Nephron progenitor cell (in vitro differentiated cells): Measurements from ENCODE around the gene BDKRB2.

Experiments used
- DNase-seq: peaks from one replicate; pipeline ENCODE4 v3.0.0; 2021
- H3K27ac Mint-ChIP-seq: 2 replicates; pipeline ENCODE4 v1.8.0; 2021; ENCODE audit warnings: mild to moderate bottlenecking, moderate library complexity, mixed read lengths
- H3K27me3 Mint-ChIP-seq: 2 replicates; pipeline ENCODE4 v1.8.0; 2021; ENCODE audit warnings: mild to moderate bottlenecking, low read depth, mixed read lengths; ENCODE audit not compliant: poor library complexity
- H3K36me3 Mint-ChIP-seq: 2 replicates; pipeline ENCODE4 v1.8.0; 2021; ENCODE audit warnings: low read depth, mixed read lengths
- H3K4me1 Mint-ChIP-seq: 2 replicates; pipeline ENCODE4 v1.8.0; 2021; ENCODE audit warnings: mixed read lengths
- H3K4me3 Mint-ChIP-seq: 2 replicates; pipeline ENCODE4 v1.8.0; 2021; ENCODE audit warnings: mild to moderate bottlenecking, moderate library complexity, mixed read lengths
- H3K9me3 Mint-ChIP-seq: 2 replicates; pipeline ENCODE4 v1.8.0; 2021; ENCODE audit warnings: mild to moderate bottlenecking, moderate library complexity, mixed read lengths
- CTCF ChIP-seq: fragments of 200-600 bp; sonication (generic); IDR thresholded peaks from 2 replicates; pipeline ENCODE4 v1.5.0; 2021; ENCODE audit warnings: antibody characterized with exemption

BDKRB2 gene

DNA sequence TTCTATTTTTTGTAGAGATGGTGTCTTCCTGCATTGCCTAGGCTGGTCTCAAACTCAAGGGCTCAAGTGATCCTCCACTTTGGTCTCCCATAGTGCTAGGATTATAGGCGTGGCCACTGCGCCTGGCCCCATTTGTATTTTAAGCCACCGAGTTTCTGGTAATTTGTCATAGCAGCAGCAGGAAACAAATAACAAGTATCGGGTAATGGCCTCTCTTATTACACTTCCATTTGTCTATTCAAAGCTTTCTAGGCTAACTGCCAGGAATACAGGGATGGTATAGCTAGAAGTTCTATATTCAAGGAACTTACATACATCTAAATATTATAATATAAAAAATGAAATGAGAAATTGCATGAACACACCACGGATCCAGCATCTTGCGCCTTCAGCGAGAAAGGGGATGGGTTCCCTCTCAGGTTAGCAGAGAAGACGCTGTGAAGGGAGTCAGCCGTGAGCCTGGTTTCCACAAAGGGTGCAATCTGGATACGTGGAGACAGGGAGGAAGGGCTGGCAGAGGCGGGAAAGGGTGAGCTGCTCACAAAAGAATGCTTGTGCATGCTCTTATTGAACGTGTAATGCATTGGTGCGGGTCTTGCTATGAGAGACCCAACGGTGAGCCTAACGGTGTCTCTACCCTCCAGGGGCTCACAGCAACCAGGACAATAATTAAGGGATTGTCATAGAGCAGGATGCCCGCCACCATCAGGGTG, 60.9 kb downstream of the BDKRB2 start:
- no peak overlapping the region for H3K4me3 Mint-ChIP-seq
- peaks cover 13% of the 10 kb centered on the region for H3K27me3 Mint-ChIP-seq
- peaks cover 6% of the 10 kb centered on the region for H3K36me3 Mint-ChIP-seq
- DNase-seq = no peak
- TF ChIP-seq CTCF = no peak
- peaks cover 9% of the 10 kb centered on the region for H3K9me3 Mint-ChIP-seq
- no peak overlapping the region for H3K27ac Mint-ChIP-seq
- H3K4me1 Mint-ChIP-seq = no peaks in the 10 kb centered on the region

DNA sequence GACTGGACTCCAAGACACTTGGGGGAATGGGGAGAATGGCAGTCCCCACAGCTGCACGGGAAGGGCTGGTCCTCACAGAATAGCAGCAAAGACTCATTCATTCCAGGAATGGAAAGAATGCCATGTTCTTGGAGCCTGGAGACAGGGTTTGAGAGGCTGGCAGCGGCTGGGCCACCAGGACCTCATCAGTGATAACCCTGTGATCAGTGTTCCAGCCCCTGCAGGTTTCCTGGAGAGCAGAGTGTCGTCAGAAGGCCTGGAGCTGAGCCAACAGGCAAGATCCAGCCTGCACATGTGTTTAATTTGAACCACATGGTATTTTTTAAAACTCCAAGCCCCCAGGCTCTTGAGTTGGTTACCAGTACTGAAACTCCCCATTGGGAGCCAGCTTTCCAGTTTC, 62.7 kb downstream of the BDKRB2 start:
- H3K4me1 Mint-ChIP-seq = no peaks in the 10 kb centered on the region
- peaks cover 5% of the 10 kb centered on the region for H3K36me3 Mint-ChIP-seq
- no peak overlapping the region for H3K4me3 Mint-ChIP-seq
- no peak for TF ChIP-seq CTCF
- H3K27ac Mint-ChIP-seq = no peak overlapping the region
- peaks cover 8% of the 10 kb centered on the region for H3K27me3 Mint-ChIP-seq
- peaks cover 14% of the 10 kb centered on the region for H3K9me3 Mint-ChIP-seq
- no peak for DNase-seq

- no peak for TF ChIP-seq CTCF
- Mint-ChIP-seq H3K27me3 (peaks cover 8% of the 10 kb centered on the region), H3K4me3 (no peak overlapping the region), H3K36me3 (peaks cover 5% of the 10 kb centered on the region), H3K4me1 (no peaks in the 10 kb centered on the region), H3K9me3 (peaks cover 19% of the 10 kb centered on the region), H3K27ac (no peak overlapping the region)
- DNase-seq = no peak
Measured at GRCh38 chr14:96267916-96268315, 63.3 kb downstream of the BDKRB2 start.

DNA sequence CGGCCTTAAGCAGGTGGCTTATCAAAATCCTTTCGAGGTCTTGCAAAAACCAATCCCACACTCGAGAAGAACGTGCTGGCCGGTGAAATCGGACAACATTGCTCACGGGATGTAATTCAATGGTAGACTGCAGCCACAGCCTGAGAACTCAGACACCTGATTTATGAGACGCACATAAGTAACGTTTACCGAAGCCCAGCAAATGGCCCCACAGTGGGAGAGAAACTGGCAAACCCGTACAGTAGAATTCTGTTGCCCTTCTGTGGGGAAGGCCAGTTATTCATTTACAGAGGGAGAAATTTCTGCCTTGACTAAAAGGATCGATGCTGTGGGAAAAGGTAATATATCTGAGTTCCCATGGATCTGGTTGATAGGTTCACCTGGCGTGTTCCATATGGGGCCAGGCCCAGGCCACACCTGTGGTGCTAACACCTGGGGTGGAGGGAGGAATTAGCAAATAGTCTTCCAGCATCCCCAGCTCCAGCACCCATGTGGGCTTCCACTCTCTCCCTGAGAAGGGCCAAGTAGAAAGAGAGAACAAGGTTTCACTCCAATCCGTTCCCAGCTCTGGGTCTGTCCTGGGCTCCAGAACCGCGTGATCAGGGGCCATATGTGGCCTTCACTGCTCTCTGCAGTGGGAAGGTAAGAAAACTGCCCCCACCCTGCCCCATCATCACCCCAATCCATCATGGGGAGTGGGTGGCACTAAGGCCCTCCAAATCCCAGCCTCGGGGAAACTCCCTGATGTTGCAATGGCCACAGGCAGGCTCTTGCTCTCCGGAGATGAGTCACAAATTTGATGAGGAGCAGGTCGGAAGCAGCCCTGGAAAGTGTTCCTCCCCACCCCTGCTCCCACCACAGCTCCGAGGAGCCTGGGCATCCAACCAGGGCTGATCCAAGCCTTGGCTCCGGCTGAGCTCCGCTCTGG, 64.1 kb downstream of the BDKRB2 start:
- H3K9me3 Mint-ChIP-seq = peaks cover 23% of the 10 kb centered on the region
- peaks cover 5% of the 10 kb centered on the region for H3K36me3 Mint-ChIP-seq
- no peak overlapping the region for H3K4me3 Mint-ChIP-seq
- H3K27ac Mint-ChIP-seq = no peak overlapping the region
- TF ChIP-seq CTCF = no peak
- no peaks in the 10 kb centered on the region for H3K4me1 Mint-ChIP-seq
- peaks cover 8% of the 10 kb centered on the region for H3K27me3 Mint-ChIP-seq
- no peak for DNase-seq

DNA sequence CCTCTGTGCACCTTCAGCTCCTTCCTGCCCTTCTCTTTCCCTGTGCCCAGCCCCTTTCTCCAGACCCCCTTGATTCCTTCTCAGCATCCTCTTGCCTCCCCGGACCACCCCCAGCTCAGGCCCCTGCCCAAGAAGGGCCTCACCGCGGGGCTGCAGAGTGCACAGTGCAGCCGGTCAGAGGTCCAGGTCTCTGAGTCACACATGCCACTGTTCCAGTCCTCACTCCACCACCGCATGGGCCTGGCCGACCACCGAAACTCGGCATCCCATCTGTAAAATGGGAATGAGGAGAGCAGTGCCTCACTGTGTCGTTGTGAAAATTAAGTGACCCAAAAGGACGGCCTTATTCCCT, 64.7 kb downstream of the BDKRB2 start:
- Mint-ChIP-seq H3K4me3 (no peak overlapping the region), H3K27me3 (peaks cover 3% of the 10 kb centered on the region), H3K4me1 (peaks cover 3% of the 10 kb centered on the region), H3K36me3 (peaks cover 5% of the 10 kb centered on the region), H3K9me3 (peaks cover 23% of the 10 kb centered on the region), H3K27ac (no peak overlapping the region)
- no peak for TF ChIP-seq CTCF
- DNase-seq = no peak
